Measurements from ENCODE around the gene ENTPD5. TPM values are rescaled to one million over a fixed set of nuclear protein-coding genes. Genes with fewer than 3 reads are reported as not detected.

Gene ENTPD5

DNA sequence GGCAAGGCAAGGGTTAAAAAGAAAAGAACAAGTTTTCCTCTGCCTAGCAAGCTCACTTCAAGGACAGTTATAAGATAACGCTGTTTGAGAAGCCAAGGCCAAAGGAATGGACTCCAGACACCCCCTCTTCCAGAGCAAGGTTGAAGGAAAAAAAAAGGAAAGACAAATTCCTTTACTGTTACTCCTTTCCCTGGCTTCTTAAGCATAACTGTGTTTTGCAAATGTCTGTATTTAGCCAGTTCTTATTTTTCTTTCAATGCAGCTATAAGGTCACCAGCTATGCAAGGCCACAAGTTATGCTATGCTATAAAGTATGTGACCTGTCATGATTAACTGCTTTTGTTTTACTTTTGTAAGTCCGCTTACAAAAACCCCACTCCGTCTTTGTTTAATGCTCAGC lies 105.8 kb downstream of the ENTPD5 start:
- Histone ChIP-seq H3K23ac (ENCODE audit: low read depth, low read length, poor library complexity) (no peak overlapping the region), H2BK5ac (ENCODE audit: low read length) (no peak overlapping the region), H2AFZ (ENCODE audit: low read length) (no peak overlapping the region), H3K14ac (ENCODE audit: low read length) (no peak overlapping the region), H3K27ac (replicated peaks; ENCODE audit: low read length) (no peak overlapping the region), H4K91ac (ENCODE audit: low read depth, low read length, poor library complexity) (no peak overlapping the region), H3K79me1 (ENCODE audit: low read depth, low read length) (peaks cover 2% of the 10 kb centered on the region), H4K8ac (ENCODE audit: low read depth, low read length) (no peak overlapping the region), H3K36me3 (replicated peaks in 1 of 2; ENCODE audit: control insufficient read depth in 2 of 2, insufficient read depth in 2 of 2, low read length in 2 of 2) (peaks cover 15 to 94% of the 10 kb centered on the region in 2 donors), H3K4me1 (ENCODE audit: control insufficient read depth in 2 of 2, insufficient read depth in 1 of 2, low read depth in 1 of 2, low read length in 2 of 2) (no peaks in the 10 kb centered on the region), H2AK5ac (ENCODE audit: low read depth, low read length) (no peak overlapping the region), H3K4ac (ENCODE audit: low read length) (no peak overlapping the region), H2BK12ac (ENCODE audit: low read length) (no peak overlapping the region), H3K9me3 (replicated peaks in 1 of 2; ENCODE audit: control insufficient read depth in 2 of 2, insufficient read depth in 1 of 2, low read depth in 1 of 2, low read length in 2 of 2) (no peaks in the 10 kb centered on the region), H3K27me3 (ENCODE audit: control insufficient read depth in 3 of 3, insufficient read depth in 3 of 3, low read depth in 1 of 3, low read length in 3 of 3) (no peaks in the 10 kb centered on the region), H2BK15ac (ENCODE audit: low read length) (no peak overlapping the region), H3K4me2 (ENCODE audit: insufficient read depth, low read length, poor library complexity, severe bottlenecking) (no peak overlapping the region), H3K4me3 (ENCODE audit: low read length in 2 of 2) (no peak overlapping the region), H3K9ac (ENCODE audit: low read depth, low read length, poor library complexity) (no peak overlapping the region), H2BK120ac (ENCODE audit: low read depth, low read length) (no peak overlapping the region), H3K18ac (ENCODE audit: low read length) (no peak overlapping the region)
- WGBS, 2 donors (ENCODE audit: extremely low coverage in 2 of 2, insufficient read length in 2 of 2, insufficient replicate concordance in 1 of 2) = no CpG with 5 or more reads among the region's 3 CpGs
- no peak for DNase-seq (ENCODE audit: low spot score)

DNA sequence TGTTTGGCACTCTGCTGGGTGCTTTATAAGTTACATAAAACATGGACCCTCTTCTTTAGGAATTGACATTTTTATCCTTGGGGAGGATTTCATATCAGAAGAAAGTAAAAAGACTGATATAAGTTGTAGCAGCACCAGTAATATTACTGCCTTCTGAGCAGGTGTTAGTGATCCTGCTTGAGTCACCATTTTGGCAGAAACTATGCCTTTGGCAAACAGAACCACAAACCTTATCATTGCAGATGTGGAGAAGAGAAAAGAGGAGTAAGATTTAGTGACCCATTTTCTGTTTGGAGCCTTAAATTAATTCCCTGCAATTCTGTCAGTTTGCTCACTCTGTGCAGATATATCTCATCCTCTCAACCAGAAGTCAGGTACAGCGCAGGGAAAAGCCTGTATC lies 109.4 kb downstream of the ENTPD5 start:
- WGBS, 2 donors (ENCODE audit: extremely low coverage in 2 of 2, insufficient read length in 2 of 2, insufficient replicate concordance in 1 of 2) = no CpG with 5 or more reads among the region's 1 CpG
- H3K4me3 ChIP-seq (ENCODE audit: low read length in 2 of 2) = no peak overlapping the region
- no peaks in the 10 kb centered on the region for H3K9me3 ChIP-seq (replicated peaks in 1 of 2; ENCODE audit: control insufficient read depth in 2 of 2, insufficient read depth in 1 of 2, low read depth in 1 of 2, low read length in 2 of 2)
- DNase-seq (ENCODE audit: low spot score) = no peak
- no peak overlapping the region for H4K91ac ChIP-seq (ENCODE audit: low read depth, low read length, poor library complexity)
- H3K27ac ChIP-seq (replicated peaks; ENCODE audit: low read length) = no peak overlapping the region
- H3K4me2 ChIP-seq (ENCODE audit: insufficient read depth, low read length, poor library complexity, severe bottlenecking) = no peak overlapping the region
- H3K79me1 ChIP-seq (ENCODE audit: low read depth, low read length) = peaks cover 2% of the 10 kb centered on the region
- no peak overlapping the region for H2BK12ac ChIP-seq (ENCODE audit: low read length)
- H3K36me3 ChIP-seq (replicated peaks in 1 of 2; ENCODE audit: control insufficient read depth in 2 of 2, insufficient read depth in 2 of 2, low read length in 2 of 2) = peaks cover 28 to 94% of the 10 kb centered on the region in 2 donors
- no peak overlapping the region for H3K23ac ChIP-seq (ENCODE audit: low read depth, low read length, poor library complexity)
- no peak overlapping the region for H2AFZ ChIP-seq (ENCODE audit: low read length)
- H3K27me3 ChIP-seq (ENCODE audit: control insufficient read depth in 3 of 3, insufficient read depth in 3 of 3, low read depth in 1 of 3, low read length in 3 of 3) = no peaks in the 10 kb centered on the region
- H4K8ac ChIP-seq (ENCODE audit: low read depth, low read length) = no peak overlapping the region
- H3K18ac ChIP-seq (ENCODE audit: low read length) = no peak overlapping the region
- H3K14ac ChIP-seq (ENCODE audit: low read length) = no peak overlapping the region
- H3K4me1 ChIP-seq (ENCODE audit: control insufficient read depth in 2 of 2, insufficient read depth in 1 of 2, low read depth in 1 of 2, low read length in 2 of 2) = no peaks in the 10 kb centered on the region
- H2BK5ac ChIP-seq (ENCODE audit: low read length) = no peak overlapping the region
- H2BK15ac ChIP-seq (ENCODE audit: low read length) = no peak overlapping the region
- no peak overlapping the region for H3K4ac ChIP-seq (ENCODE audit: low read length)
- H2BK120ac ChIP-seq (ENCODE audit: low read depth, low read length) = no peak overlapping the region
- no peak overlapping the region for H2AK5ac ChIP-seq (ENCODE audit: low read depth, low read length)
- no peak overlapping the region for H3K9ac ChIP-seq (ENCODE audit: low read depth, low read length, poor library complexity)

Small RNA genes within 50 kb of the gene (small RNA-seq; reads per million reads assigned to genes)
- gene AC005480.2 (ENCODE audit: insufficient read depth) = not detected
